IPS-NIHi7 (cell line): Measurements from ENCODE around the gene TRAM2.
"Not testable (repeated sequence)": the region's sequence is repeated elsewhere in the genome, so short reads cannot be mapped to it uniquely, and the experiment has no call there.

Source experiments
- DNase-seq: peaks from one replicate; pipeline ENCODE4 v3.0.0; 2012; ENCODE audit warnings: mixed read lengths; ENCODE audit errors: extremely low spot score

TRAM2 gene

DNA sequence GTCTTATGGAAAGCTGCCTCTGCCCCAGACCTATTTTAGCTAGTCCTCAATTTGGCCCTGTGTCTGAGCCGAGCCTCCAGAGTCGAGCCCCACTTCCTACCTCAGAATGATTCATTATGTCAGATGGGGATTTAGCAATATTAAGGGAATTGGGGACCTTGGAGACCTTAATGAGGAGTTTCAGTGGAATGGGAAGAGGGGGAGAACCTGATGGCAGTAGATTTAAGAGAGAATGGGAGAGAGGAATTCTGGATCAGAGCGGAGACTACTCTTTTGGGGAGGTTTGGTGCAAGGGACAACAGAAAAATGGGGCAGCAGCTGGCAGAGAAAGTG lies 93.2 kb downstream of the TRAM2 start:
- DNase-seq = no peak

DNA sequence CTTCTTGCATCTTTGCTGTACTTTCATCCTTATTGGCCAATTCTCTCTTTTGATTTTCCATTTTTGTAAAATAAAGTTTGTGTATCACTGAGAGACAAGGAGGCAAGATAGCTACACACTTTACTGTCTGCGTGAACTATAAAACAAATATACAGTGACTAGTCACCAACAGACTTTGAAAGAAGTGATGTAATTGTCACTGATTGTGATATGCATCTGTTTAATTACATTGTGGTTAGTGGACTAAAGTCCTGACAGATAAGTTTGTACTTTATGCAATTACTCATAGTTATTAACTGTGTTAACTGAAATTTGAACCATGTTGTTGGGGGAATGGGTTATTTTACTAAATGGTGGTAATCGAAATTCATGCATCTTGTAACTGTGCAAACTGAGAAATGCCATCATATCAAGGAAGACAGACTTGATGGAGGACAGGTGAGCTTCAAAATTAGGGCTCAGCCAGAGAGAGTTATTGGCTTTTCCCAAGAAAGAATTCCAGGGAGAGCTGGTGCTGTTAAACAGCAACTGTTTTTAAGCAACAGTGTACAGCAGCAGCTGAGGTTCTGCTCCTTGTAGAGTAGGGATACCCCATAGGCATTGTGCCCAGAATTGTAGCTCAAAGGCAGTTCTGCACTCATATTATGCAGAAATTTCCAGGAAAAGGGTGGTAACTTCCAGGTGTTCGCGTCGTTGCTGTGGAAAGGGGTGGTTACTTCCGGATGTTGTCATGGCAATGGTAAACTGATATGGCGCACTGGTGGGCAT lies 93.8 kb downstream of the TRAM2 start:
- DNase-seq = no peak

DNA sequence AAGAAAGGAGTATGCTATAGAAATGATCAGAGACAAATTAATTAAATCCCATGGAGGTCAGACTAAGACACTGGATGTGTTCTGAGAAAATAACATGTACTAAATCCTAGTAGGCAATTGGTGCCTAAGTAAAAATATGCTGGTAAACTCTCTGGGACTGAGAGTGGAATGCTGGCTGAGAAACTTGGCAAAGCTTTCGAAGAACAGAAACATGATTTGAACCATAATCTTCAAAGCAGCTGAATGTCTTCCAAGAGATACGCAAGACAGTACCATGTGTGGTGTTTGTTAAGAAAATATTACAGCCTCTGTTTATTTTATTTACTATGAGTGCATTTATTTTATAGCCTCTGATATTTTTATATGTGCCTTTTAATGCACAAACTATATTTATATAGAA lies 101.6 kb downstream of the TRAM2 start:
- DNase-seq = no peak

DNA sequence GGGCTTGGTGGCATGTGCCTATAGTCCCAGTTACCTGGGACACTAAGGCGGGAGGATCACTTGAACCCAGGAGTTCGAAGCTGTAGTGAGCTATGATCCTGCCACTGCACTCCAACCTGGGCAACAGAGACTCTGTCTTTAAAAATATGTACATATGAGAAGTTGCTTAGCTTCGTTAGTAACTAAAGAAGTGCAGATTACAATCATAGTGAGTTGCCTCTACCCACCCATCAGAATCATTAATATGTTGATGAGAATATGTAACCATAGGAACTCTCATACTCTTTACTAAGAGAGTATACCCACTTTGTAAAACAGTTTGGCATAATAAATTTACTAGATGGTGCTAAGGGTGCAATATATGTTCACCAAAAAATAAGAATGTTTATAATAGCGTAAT lies 102.7 kb downstream of the TRAM2 start:
- DNase-seq = no peak

DNA sequence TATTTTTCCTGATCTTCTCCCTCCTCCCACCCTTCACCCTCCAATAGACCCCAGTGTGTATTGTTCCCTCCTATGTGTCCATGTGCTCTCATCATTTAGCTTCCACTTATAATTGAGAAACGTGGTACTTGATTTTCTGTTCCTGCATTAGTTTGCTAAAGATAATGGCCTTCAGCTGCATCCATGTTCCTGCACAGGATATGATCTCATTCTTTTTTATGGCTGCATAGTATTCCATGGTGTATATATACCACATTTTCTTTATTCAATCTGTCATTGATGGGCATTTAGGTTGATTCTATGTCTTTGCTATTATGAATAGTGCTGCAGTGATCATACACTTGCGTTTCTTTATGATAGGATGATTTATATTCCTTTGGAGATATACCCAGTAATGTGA lies 115.7 kb downstream of the TRAM2 start:
- not testable (repeated sequence) for DNase-seq

DNA sequence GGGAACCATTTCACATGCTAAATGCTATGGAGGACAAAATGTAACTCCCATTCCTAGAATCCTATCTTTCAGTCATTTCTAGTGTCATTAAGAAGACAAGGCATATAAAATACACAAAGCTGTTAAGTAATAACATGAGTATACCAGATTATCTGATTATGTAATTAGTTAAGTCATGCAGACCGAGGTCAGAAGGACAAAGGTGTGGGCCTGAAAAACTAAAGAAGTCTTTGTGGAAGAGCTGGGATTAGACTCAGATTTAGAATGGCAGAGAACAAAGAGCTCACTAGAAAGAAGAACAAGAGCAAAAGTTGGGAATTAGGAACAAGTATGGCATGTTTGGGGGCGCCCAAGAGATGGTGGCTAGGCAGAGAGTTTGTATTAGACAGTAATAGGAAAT lies 119.8 kb downstream of the TRAM2 start:
- no peak for DNase-seq

DNA sequence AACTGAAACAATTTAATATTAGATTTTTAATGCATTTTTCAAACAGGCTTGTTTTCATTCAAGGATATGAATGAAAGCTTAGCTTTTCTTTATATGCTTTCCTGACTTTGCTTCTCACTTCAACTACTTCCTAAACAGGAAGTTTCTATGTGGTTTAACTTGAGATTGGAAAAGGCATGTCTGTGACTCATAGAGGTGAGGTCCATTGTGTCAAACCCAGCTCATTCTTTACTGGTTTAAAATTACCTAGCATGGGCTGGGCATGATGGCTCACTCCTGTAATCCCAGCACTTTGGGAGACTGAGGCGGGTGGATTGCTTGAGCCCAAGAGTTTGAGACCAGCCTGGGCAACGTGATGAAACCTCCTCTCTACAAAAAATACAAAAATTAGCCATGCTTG lies 122.3 kb downstream of the TRAM2 start:
- DNase-seq = no peak
